Endometrial microvascular endothelial cells (primary cell): ENCODE data around the gene CALD1. TPM values are rescaled to one million over a fixed set of nuclear protein-coding genes. Genes with fewer than 3 reads are reported as not detected.

Experiments
- in situ Hi-C: cut with HindIII; loops from 2 replicates; pipeline ENCODE4 v1.10.0; 2017; ENCODE audit warnings: low sequenced_read_pairs, low pct_unique_long_range_greater_than_20kb; ENCODE audit errors: inconsistent ontology term
- total RNA-seq: library from RNA; depleted of rRNA; stranded (reverse); fragments of >200 nt; gene quantifications from one replicate; pipeline ENCODE4 v1.2.3, GENCODE V29; 2015; ENCODE audit errors: inconsistent ontology term

CALD1 gene
- total RNA-seq, 1 donor from 2014 or later = 146 TPM

- in situ Hi-C loops = no loop called here
Observed at GRCh38 chr7:134948736-134949135, 169.3 kb downstream of the CALD1 start.

DNA sequence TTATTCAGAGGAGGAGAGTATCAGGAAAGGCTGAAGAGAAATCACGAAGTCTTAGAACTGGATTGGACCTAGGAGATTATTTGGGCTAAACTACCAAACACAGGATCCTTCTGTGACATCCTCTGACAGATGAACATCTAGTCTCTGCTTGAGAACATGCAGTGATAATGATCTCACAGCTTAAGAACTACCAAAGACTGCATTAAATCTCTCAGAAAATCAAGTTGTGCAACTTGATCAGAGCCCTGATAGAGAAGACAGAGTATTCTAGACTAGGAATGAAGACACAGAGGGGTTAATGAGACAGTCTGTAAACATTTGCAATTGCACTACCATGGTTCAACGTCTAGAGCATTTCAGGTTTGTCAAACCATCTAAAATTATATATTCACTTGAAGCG lies 169.7 kb downstream of the CALD1 start:
- in situ Hi-C loops = no loop called here

- in situ Hi-C loops = no loop called here
Observed at GRCh38 chr7:134954197-134955082, 175.0 kb downstream of the CALD1 start.

DNA sequence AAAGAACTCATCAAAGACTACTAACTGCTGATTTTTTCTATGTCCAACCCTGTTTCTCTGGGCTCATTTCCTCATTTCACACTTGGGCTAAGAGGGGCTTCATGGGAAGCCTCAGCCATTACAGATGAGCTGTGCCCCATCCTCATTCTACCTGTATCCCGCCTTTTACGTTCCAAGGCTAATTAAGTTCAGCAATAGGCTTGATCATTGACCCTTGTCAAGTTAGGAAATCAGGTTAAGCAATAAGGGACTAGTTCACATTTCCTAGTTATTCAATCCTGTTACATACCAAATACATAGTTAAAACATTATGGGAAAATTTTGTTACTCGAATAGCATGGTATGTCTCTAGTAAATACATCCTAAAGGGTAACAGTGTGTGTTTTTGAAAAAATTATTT lies 177.6 kb downstream of the CALD1 start:
- in situ Hi-C loops = no loop called here

DNA sequence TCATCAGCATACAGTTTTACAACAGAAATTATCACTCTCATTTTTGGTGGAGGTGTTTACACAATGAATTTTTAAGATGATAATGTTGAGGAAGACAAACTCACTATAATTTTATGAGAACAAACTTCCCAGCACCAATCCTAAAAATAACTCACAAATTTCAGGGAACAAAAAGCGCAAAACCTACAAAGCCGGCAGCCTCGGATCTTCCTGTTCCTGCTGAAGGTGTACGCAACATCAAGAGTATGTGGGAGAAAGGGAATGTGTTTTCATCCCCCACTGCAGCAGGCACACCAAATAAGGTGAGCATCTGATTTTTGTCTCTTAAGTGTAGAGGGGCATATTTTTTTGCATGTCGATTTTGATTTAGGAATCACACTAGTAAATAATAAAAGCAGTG lies 180.4 kb downstream of the CALD1 start:
- in situ Hi-C loops = no loop called here

- in situ Hi-C loops = no loop called here
Observed at GRCh38 chr7:134962270-134962780, 182.9 kb downstream of the CALD1 start.

DNA sequence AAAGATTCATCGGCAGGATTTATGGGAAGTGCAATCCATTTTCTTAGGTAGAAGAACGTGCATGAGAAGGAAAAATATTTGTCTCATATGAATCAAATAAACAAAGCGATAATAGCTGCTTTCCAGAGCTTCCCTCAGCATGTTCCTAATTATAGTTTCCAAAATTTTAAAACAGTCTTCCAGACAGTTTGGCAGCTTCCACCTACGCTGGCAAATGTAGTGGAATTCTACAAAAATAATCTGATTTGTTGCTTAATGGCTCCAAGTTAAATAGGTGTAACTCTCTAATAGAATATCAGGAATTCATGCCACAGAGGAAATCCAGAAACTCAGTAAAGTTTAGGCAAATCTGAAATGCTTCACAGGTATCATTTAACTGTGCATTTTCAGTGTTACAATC lies 183.6 kb downstream of the CALD1 start:
- in situ Hi-C loops = no loop called here

- in situ Hi-C loops = no loop called here
Observed at GRCh38 chr7:134966691-134967090, 187.3 kb downstream of the CALD1 start.

GRCh38 chr7:134968110-134968509 lies 188.7 kb downstream of the CALD1 start:
- in situ Hi-C loops = no loop called here

- in situ Hi-C loops = loop anchor here (25.0 kb wide), 1 partner anchor 181 kb away; the partner anchor contains the start of gene CYREN
Observed at GRCh38 chr7:134981645-134982044, 202.2 kb downstream of the CALD1 start.

- in situ Hi-C loops = loop anchor here (25.0 kb wide), 1 partner anchor 176 kb away; the partner anchor contains the start of gene CYREN
Observed at GRCh38 chr7:134985894-134986362, 206.5 kb downstream of the CALD1 start.

DNA sequence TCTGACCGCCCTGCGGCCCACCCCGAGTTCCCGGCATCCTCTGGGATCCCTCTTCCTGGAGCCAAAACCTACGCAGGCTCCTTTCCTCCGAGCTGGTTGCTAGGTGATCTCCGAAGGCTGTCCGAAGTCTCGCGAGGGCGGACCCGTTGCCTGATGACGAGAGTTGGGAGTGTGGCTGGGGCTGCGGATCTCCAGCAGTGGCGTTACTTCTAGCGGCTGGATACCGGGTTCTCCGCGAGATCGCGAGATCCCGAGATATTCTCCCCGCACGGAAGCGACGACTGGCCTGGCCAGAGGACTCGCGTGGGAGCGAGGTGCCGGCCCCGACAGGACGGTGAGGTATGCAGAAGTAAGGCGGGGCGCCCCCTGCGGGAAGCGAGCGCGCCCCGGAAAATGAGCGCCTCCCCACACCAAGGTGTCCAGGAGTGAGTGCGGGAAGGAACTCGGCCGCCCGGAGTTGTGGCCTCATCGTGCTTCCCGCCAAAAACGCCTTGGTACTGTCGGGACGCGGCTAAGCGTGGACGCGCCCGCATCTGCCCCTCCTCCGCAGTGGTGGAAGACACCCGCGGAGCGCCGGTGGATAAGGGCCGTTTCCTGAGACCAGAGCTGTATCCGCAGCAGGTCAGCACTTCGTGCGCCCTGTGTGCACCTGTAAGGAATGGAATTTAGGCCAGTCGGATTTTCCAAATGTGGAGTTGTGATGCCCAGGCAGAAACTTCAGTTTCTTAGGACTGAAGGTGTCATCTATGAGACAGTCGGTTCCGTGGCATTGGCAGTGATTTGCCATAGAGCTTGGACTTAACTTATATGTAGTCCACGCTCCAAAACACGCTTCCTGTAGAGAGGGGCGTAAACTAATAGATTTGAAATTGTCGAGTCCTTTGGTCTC lies 207.2 kb downstream of the CALD1 start, which contains the start of gene AGBL3:
Gene AGBL3, plus strand, starts transcription at position 146 of the 889 bp plus-strand sequence. CDS start 1,426 bp downstream, outside the sequence.
- in situ Hi-C loops = loop anchor here (25.0 kb wide), 1 partner anchor 176 kb away; the partner anchor contains the start of gene CYREN

GRCh38 chr7:134988161-134988560 lies 208.7 kb downstream of the CALD1 start:
- in situ Hi-C loops = loop anchor here (25.0 kb wide), 1 partner anchor 174 kb away; the partner anchor contains the start of gene CYREN

DNA sequence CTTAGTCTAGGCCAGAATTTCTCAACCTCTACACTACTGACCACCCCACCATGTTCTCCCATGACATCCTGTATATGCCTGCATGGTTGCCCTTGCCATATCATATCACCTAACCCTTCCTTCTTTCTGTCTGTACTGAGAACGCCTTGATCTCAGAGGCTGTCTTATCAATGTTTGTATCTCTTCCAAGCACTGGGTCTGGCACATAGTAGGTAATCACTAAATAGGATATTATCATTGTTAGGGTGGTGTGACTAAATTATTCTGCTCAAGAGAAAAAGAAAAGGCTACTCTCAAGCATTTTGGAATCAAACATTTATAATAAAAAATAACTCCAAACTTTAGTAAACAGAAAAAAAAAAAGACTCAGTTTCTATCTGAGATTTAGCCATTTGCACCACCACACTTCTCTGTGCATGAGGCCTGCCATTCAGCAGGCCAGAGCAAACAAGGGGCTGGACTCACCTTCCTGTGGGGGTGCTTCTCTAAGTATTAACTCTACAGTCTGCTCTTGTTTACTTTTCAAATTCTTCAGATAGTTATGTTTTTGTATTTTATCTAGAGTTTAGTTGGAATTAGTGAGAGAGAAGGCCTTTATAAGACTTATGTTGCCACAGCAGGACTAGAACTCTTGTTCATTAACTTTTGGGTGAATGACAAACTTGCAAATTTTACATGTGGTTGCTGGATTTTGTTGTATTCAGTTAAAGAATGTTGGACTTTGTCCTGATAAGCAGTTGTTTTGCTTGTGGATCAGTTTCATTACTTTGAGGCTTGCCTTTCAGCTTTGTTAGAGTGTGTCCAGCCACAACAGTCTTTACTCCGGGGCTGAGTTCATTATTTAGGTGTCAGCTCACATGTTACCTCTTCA lies 212.3 kb downstream of the CALD1 start:
- in situ Hi-C loops = loop anchor here (25.0 kb wide), 1 partner anchor 171 kb away; the partner anchor contains the start of gene CYREN

GRCh38 chr7:134992626-134993179 lies 213.3 kb downstream of the CALD1 start:
- in situ Hi-C loops = loop anchor here (25.0 kb wide), 1 partner anchor 170 kb away; the partner anchor contains the start of gene CYREN

- in situ Hi-C loops = loop anchor here (25.0 kb wide), 1 partner anchor 168 kb away; the partner anchor contains the start of gene CYREN
Observed at GRCh38 chr7:134993877-134994456, 214.5 kb downstream of the CALD1 start.
